Measurements from ENCODE around the gene RNF222.

Gene RNF222

GRCh38 chr17:8397636-8398035 lies at the start of gene RNF222:
Gene RNF222, minus strand, starts transcription at chr17:8397827. Its CDS starts 4,366 bp downstream, at chr17:8393461.
- DNase-seq: no peak

GRCh38 chr17:8445536-8445935 lies 47.9 kb upstream of the RNF222 start:
- DNase-seq: no peak

GRCh38 chr17:8444494-8444893 lies 46.9 kb upstream of the RNF222 start:
- no peak for DNase-seq

GRCh38 chr17:8443756-8444155 lies 46.1 kb upstream of the RNF222 start:
- no peak for DNase-seq

GRCh38 chr17:8442310-8442709 lies 44.7 kb upstream of the RNF222 start:
- no peak for DNase-seq

- DNase-seq: no peak
These were observed 44.1 kb upstream of the RNF222 start for GRCh38 chr17:8441690-8442089.

- no peak for DNase-seq
These were observed 42.1 kb upstream of the RNF222 start for GRCh38 chr17:8439681-8440080.

- DNase-seq: no peak
These were observed 40.8 kb upstream of the RNF222 start for GRCh38 chr17:8438441-8438840.

GRCh38 chr17:8436844-8437171 lies 39.2 kb upstream of the RNF222 start:
- DNase-seq: no peak

- peak; percentile 65 for DNase-seq
These were observed 38.7 kb upstream of the RNF222 start for GRCh38 chr17:8436169-8436843.

- DNase-seq: peak; percentile 99
These were observed 37.9 kb upstream of the RNF222 start, which contains the start of gene NDEL1 for GRCh38 chr17:8435245-8436168. Gene NDEL1, plus strand, starts transcription at chr17:8435884. Its CDS starts 8,388 bp downstream, at chr17:8444272.

GRCh38 chr17:8430966-8431365 lies 33.3 kb upstream of the RNF222 start:
- DNase-seq: no peak

GRCh38 chr17:8426802-8427201 lies 29.2 kb upstream of the RNF222 start:
- no peak for DNase-seq

- DNase-seq: no peak
These were observed 28.6 kb upstream of the RNF222 start for GRCh38 chr17:8426094-8426720.

- no peak for DNase-seq
These were observed 23.9 kb upstream of the RNF222 start for GRCh38 chr17:8421571-8421970.

- no peak for DNase-seq
These were observed 22.7 kb upstream of the RNF222 start for GRCh38 chr17:8420041-8420934.

- no peak for DNase-seq
These were observed 21.7 kb upstream of the RNF222 start for GRCh38 chr17:8419305-8419704.

- DNase-seq: no peak
These were observed 20.8 kb upstream of the RNF222 start for GRCh38 chr17:8418471-8418870.

GRCh38 chr17:8417806-8418205 lies 20.2 kb upstream of the RNF222 start:
- no peak for DNase-seq

GRCh38 chr17:8413938-8414337 lies 16.3 kb upstream of the RNF222 start:
- no peak for DNase-seq

- DNase-seq: no peak
These were observed 15.7 kb upstream of the RNF222 start for GRCh38 chr17:8413328-8413727.

- no peak for DNase-seq
These were observed 14.5 kb upstream of the RNF222 start for GRCh38 chr17:8412089-8412488.

GRCh38 chr17:8410883-8411238 lies 13.2 kb upstream of the RNF222 start:
- no peak for DNase-seq

Measured in stimulated activated CD4-positive, alpha-beta T cell treated with anti-CD3 and anti-CD28 coated beads, Interleukin-4, amount 100 ng/mL, for 1 hour (primary cell).